Esophagus squamous epithelium (tissue), 4 donors: ENCODE data around the gene STRBP.
"Not testable (repeated sequence)": the region's sequence is repeated elsewhere in the genome, so short reads cannot be mapped to it uniquely, and the experiment has no call there.

Experiments
- POLR2A ChIP-seq, 4 donors: fragments of 450-650 bp; IDR thresholded peaks; one replicate each; pipeline ENCODE4 v1.6.1; 2017; ENCODE audit warnings: antibody characterized with exemption in 4 of 4, mild to moderate bottlenecking in 4 of 4, moderate library complexity in 3 of 4
- TF ChIP-seq, protein P1 (sequence below), 6 experiments: fragments of 450-650 bp in 4 of 6; fragments of 200-600 bp in 2 of 6; sonication (generic) in 2 of 6; IDR thresholded peaks; one replicate each; pipeline ENCODE4 v1.5.1; 2016 to 2019; ENCODE audit warnings: antibody characterized with exemption in 6 of 6, mild to moderate bottlenecking in 4 of 6, moderate library complexity in 4 of 6

DNA sequence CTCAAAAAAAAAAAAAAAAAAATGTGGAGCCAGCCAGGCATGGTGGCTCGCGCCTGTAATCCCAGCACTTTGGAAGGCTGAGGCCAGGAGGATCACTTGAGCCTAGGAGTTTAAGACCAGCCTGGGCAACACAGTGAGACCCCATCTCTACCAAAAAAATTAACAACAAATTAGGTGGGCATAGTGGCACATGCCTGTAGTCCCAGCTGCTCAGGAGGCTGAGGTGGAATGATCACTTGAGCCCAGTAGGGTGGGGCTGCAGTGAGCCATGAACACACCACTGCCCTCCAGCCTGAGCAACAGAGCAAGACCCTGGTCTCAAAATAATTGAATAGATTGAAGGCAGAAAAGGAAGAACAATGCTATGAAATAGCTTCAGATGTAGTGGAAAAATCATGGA is 82.4 kb downstream of the STRBP start:
- TF ChIP-seq, protein P1, sequence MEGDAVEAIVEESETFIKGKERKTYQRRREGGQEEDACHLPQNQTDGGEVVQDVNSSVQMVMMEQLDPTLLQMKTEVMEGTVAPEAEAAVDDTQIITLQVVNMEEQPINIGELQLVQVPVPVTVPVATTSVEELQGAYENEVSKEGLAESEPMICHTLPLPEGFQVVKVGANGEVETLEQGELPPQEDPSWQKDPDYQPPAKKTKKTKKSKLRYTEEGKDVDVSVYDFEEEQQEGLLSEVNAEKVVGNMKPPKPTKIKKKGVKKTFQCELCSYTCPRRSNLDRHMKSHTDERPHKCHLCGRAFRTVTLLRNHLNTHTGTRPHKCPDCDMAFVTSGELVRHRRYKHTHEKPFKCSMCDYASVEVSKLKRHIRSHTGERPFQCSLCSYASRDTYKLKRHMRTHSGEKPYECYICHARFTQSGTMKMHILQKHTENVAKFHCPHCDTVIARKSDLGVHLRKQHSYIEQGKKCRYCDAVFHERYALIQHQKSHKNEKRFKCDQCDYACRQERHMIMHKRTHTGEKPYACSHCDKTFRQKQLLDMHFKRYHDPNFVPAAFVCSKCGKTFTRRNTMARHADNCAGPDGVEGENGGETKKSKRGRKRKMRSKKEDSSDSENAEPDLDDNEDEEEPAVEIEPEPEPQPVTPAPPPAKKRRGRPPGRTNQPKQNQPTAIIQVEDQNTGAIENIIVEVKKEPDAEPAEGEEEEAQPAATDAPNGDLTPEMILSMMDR (IDR thresholded peaks at IDR 0.05) = not testable (repeated sequence)
- TF ChIP-seq POLR2A (IDR thresholded peaks at IDR 0.05) = not testable (repeated sequence)
